Measurements from ENCODE around the gene CAPN2. TPM values are rescaled to one million over a fixed set of nuclear protein-coding genes. Genes with fewer than 3 reads are reported as not detected.

The CAPN2 gene
- total RNA-seq, 1 donor from 2014 or later: 281 TPM

- no peak for DNase-seq (ENCODE audit: low read depth)
- TF ChIP-seq, protein P1, sequence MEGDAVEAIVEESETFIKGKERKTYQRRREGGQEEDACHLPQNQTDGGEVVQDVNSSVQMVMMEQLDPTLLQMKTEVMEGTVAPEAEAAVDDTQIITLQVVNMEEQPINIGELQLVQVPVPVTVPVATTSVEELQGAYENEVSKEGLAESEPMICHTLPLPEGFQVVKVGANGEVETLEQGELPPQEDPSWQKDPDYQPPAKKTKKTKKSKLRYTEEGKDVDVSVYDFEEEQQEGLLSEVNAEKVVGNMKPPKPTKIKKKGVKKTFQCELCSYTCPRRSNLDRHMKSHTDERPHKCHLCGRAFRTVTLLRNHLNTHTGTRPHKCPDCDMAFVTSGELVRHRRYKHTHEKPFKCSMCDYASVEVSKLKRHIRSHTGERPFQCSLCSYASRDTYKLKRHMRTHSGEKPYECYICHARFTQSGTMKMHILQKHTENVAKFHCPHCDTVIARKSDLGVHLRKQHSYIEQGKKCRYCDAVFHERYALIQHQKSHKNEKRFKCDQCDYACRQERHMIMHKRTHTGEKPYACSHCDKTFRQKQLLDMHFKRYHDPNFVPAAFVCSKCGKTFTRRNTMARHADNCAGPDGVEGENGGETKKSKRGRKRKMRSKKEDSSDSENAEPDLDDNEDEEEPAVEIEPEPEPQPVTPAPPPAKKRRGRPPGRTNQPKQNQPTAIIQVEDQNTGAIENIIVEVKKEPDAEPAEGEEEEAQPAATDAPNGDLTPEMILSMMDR (conservative IDR thresholded peaks at IDR 0.05; ENCODE audit: low read depth, low read length): no peak
- no peak overlapping the region for H3K4me3 ChIP-seq (ENCODE audit: low read depth, low read length)
These were observed 52.8 kb downstream of the CAPN2 start for GRCh38 chr1:223765036-223765718.

DNA sequence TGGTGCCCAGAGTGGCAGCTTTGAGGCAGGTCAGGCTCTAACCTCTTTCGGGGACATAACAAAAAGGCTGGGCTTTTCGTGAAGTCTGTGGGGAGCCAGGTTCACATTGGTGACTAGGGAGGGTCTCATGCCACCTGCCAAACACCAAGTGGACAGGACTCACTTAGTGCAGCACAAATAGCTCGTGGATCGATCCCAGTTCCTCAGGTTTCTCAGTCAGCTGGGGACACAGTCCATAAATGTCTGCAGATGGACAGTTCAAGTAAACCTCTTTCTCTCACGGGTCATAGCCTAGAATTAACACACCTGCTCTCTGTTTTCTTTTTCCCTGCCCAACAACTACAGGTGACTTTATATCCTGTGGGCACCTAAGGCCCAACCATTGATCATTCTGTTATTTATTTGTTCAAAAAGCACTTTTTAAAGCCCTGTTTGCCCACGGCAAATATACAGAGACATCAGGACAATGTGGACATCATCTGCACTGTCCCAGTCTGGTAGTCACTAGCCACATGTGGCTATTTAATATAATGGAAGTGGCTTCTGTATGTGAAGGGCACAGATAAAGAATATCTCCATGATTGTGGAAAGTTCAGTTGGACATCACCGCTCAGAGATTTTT is 53.5 kb downstream of the CAPN2 start:
- H3K4me3 ChIP-seq (ENCODE audit: low read depth, low read length): no peak overlapping the region
- TF ChIP-seq, protein P1 (conservative IDR thresholded peaks at IDR 0.05; ENCODE audit: low read depth, low read length): no peak
- DNase-seq (ENCODE audit: low read depth): no peak

GRCh38 chr1:223770621-223771315 is 58.4 kb downstream of the CAPN2 start:
- no peak overlapping the region for H3K4me3 ChIP-seq (ENCODE audit: low read depth, low read length)

DNA sequence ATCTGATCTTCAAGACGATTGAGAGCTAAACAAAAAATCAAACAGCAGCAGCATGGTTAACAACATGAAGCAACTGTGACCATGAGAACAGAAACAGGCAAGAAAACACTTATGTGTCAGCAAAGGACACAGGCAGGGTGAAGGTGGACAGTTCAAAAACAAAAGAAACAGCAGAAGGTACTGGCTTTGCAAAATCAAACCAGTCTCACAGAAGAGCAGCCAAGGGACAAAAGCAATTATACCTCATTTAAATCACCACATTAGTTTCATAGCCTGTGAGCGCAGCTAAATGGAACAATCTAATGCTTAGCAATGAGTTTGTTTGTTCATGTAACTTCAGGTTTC is 59.1 kb downstream of the CAPN2 start:
- H3K4me3 ChIP-seq (ENCODE audit: low read depth, low read length): no peak overlapping the region
- DNase-seq (ENCODE audit: low read depth): no peak
- TF ChIP-seq, protein P1 (conservative IDR thresholded peaks at IDR 0.05; ENCODE audit: low read depth, low read length): no peak

More at GRCh38 chr1:223770621-223771315, 58.4 kb downstream of the CAPN2 start:
- TF ChIP-seq, protein P1 (conservative IDR thresholded peaks at IDR 0.05; ENCODE audit: low read depth, low read length): no peak
- DNase-seq (ENCODE audit: low read depth): no peak

DNA sequence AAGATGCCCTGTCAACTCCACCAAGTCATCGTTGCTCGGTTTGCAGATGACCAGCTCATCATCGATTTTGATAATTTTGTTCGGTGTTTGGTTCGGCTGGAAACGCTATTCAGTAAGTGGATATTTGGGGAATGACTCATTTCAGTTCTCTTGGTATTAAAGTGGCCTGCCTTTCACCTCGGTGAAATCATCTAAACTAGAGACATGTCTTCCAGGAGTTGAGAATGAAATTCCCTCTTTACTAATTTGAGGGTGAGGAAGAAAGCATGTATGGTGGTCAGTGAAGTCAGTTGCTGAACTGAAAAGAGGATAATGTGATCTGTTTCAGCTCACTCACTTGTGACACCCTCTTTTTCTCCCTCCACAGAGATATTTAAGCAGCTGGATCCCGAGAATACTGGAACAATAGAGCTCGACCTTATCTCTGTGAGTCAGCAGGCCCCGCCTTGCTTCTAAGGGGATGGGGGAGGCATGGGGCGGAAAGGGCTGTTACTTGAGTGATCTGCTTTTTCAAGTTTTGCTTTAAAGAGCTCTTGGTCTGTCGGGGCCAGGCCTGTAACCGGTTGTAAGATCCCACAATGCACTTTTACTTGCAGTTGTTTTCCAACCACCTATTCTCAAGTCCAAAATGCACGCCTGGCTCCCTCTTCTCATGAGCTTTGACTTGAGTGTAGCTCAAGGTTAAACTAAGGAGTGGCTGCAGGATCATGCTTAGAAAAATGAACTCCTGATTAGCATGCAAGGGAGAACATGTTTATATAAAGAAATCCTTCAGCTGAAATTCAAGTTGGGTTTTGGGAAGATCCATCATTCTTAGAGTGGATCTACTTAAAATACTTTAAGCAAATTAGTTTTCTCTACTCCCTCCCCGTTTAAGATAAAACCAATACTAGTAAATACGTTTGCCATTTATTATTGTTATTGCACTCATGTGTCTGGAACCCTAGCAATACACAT is 59.8 kb downstream of the CAPN2 start:
- peak; percentile 64 for DNase-seq (ENCODE audit: low read depth)
- TF ChIP-seq, protein P1 (conservative IDR thresholded peaks at IDR 0.05; ENCODE audit: low read depth, low read length): no peak
- H3K4me3 ChIP-seq (ENCODE audit: low read depth, low read length): no peak overlapping the region

DNA sequence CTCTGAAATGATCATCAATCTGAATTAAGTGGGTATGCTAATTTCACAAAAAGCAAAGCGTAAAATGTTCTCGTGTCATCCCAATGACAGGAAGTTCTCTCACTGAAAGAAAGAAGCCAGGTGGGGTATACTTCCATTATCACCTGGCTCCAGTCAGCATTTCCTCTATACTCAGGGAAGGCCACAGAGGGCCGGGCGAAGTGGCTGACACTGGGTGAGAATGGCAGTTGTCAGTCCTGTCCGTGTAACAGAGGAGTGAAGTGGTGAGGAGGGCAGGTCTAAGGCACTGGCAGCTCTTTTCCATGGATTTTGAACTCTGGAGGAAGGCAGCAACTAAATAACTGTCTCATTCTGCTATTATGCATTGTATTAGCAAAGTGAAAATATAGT is 60.4 kb downstream of the CAPN2 start:
- no peak for DNase-seq (ENCODE audit: low read depth)
- no peak overlapping the region for H3K4me3 ChIP-seq (ENCODE audit: low read depth, low read length)
- TF ChIP-seq, protein P1 (conservative IDR thresholded peaks at IDR 0.05; ENCODE audit: low read depth, low read length): no peak

All from epithelial cell of proximal tubule (primary cell).